HS-27A (cell line): ENCODE data around the gene SNX21.
A peak's percentile ranks its signal among the peaks of the same experiment; 100 is the strongest.
"Not testable (repeated sequence)": the region's sequence is repeated elsewhere in the genome, so short reads cannot be mapped to it uniquely, and the experiment has no call there.

Experiments
- DNase-seq: peaks from one replicate; pipeline ENCODE4 v3.0.0-alpha.2; 2012; ENCODE audit warnings: low read depth, missing footprints

Gene SNX21, protein sequence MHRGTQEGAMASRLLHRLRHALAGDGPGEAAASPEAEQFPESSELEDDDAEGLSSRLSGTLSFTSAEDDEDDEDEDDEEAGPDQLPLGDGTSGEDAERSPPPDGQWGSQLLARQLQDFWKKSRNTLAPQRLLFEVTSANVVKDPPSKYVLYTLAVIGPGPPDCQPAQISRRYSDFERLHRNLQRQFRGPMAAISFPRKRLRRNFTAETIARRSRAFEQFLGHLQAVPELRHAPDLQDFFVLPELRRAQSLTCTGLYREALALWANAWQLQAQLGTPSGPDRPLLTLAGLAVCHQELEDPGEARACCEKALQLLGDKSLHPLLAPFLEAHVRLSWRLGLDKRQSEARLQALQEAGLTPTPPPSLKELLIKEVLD

DNA sequence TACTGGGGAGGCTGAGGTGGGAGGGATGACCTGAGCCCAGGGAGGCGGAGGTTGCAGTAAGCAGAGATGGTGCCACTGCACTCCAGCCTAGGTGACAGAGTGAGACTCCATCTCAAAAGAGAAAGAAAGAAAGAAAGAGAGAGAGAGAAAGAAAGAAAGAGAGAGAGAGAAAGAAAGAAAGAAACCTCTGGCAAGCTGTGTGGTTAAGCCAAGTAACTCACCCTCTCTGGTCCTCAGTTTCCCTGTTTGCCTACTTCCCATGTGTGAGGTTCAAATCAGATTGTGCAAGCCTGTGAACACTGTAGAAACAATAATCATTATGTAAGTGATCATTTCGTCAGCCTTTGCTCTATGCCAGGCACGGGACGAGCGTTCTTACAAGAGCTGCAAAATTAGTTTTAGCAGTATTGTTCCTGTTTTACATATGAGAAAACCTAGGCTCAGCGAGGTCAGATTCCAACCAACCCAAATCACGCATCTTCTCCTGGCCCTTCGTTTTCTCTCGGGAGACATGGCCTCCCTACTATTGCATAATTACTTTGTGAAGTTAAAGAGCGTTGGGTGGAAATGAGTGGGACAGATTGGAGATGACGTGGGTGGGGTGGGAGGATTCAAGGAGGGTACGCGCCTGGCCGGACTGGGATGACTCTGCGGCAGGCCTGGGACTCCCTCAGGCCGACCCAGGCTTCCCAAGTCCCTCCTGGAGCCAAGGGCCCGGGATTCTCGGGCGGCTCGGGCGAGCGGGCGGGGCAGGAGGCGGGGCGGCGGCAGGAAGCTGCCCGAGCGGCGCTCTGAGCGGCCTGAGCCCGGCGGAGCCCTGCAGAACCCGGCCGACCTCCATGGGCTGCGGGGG, at the start of gene SNX21:
SNX21 (plus strand) TSS at position 770 of the 853 bp plus-strand sequence. CDS start 121 bp downstream, outside the sequence.
- peak; percentile 70 for DNase-seq

DNA sequence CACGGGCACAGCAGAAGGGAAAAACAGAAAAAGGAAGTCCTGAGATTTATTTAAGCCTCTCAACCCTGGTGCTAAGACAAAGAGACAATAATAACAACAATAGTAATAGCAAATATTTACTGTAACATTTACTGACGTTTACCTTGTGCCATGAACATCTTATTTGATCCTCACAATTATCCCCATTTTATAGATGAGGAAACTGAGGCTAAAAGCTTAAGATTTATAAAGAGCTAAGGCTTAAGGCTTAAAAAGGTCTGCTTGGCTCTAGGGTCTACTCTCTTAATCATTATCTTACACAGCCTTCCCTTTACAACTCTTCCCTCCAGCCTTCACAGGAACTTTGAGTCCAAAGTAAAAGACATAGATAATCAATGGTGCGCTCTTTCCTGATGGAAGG, 45.2 kb upstream of the SNX21 start:
- DNase-seq, result no peak

DNA sequence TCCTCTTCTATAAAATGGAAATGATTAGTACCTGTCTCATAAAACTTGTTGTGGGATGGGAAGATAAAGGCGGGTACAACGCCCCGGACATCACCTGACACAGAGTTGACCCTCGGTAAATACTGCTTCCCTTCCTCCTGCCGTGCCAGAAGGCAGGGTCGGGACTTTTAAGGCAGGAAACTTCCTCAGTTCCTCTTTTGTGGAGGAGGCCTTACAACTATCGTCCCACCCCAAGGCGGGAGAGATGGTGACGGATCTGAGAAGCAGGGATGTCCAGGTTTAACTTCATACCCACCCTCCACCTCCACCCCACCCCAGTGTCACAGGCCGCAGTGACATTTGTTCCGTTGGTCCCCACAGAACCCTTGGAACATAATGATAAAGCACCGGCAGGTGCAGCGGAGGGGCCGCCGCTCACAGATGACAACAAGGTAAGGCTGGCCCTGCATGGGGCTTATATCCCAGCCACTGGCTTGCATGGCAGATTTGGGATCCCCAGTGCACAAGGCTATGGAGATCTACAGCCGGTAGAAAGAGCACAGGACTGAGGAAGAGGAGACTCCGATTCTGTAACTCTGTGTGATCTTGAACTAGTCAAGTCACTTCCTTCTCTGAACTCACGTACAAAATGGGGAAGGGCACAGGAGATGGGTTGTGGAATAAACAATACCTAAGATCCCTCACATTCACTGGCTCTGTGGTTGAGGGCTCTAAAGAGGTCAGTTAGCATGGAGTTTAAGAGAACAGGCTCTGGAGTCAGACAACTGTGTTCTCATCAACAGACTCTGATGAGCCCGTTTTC, 41.1 kb upstream of the SNX21 start:
- no peak for DNase-seq

DNA sequence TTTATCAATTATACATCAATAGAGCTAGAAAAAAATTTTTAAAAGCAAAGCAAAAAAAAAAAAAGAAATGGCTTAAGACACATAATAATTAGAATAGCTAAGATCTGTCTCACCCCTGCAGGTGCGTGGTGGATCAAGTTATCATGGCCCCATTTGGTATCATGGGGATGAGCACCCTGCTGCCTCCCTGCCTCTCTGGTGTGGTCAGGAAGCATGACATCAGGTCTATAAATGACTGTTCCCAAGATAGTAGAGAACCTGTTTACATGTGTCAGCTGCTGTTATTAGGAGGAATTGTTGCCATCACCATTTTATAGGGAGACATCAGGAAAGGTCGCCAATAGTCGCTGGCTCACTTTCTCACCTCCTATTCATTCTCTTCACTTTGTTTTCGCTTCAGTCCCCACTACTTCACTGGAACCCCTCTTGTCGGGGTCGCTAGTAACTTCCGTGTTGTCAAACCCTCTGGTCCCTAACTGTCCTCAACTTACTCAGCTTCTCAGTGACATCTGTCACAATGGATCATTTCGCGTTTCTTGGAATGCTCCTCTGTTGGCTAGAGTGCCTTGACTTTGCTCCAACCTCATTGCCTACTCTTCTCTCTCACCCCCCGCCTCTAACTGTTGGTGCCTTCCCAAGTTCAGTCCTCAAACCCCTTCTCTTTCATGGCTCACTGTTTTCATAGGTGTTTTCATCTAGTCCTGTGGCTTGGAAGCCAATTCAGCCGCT, 37.1 kb upstream of the SNX21 start:
- no peak for DNase-seq

DNA sequence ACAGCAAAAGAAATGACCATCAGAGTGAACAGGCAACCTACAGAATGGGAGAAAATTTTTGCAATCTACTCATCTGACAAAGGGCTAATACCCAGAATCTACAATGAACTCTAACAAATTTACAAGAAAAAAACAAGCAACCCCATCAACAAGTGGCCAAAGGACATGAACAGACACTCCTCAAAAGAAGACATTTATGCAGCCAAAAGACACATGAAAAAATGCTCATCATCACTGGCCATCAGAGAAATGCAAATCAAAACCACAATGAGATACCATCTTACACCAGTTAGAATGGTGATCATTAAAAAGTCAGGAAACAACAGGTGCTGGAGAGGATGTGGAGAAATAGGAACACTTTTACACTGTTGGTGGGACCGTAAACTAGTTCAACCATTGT, 36.1 kb upstream of the SNX21 start:
- not testable (repeated sequence) for DNase-seq

DNA sequence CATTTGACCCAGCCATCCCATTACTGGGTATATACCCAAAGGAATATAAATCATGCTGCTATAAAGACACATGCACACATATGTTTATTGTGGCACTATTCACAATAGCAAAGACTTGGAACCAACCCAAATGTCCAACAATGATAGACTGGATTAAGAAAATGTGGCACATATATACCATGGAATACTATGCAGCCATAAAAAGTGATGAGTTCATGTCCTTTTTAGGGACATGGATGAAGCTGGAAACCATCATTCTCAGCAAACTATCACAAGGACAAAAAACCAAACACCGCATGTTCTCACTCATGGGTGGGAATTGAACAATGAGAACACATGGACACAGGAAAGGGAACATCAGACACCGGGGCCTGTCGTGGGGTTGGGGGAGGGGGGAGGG, 35.6 kb upstream of the SNX21 start:
- not testable (repeated sequence) for DNase-seq

DNA sequence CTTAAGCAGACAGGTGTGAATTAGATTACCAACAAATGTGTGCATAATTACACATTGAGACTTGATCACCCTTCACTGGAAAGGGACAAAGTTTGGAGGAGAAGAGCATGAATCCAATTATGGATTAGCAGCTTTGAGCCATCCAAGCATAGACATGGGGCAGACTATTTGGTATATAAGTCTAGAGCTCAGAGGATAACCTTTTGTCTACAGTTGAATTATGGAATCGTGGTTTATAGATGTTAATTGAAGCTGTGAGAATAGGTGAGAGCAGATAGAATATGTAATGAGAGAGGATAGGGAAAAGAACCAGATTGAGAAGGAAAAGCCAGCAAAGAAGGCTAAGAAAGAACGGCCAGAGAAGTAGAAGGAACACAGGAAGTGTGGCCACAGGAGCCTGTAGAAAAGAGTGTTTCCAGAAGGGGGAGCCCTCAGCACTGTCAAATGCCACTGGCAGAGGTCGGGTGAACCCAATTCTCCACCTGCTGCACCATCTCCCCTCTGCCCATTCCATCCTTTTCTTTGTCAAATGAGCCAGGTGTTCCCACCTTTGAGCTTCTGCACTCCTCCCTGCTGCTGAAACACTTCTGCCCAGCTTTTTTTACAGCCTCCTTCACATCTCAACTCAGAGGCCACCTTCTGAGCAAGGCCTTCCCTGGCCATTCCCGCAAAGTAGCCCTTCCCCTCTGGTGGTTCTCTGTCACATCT, 34.5 kb upstream of the SNX21 start:
- no peak for DNase-seq

DNA sequence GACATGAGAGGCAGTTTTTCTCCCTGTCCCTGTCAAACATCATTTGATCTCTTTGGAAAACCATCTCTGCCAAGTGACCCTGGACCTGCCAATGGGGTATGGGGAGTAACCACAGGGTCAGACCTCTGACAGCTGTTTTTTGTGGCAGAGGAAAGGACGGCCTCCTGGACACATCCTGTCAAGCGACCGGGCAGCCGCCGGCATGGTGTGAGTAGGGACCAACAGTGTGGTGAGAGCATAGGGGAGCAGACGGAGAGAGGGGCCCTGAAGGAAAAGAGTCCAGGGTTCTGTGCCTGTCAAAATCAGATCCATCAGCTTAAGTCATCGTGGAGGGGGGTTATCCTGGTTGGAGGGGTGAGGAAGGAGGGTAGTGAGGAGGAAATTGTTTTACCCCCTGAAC, 31.7 kb upstream of the SNX21 start:
- no peak for DNase-seq

DNA sequence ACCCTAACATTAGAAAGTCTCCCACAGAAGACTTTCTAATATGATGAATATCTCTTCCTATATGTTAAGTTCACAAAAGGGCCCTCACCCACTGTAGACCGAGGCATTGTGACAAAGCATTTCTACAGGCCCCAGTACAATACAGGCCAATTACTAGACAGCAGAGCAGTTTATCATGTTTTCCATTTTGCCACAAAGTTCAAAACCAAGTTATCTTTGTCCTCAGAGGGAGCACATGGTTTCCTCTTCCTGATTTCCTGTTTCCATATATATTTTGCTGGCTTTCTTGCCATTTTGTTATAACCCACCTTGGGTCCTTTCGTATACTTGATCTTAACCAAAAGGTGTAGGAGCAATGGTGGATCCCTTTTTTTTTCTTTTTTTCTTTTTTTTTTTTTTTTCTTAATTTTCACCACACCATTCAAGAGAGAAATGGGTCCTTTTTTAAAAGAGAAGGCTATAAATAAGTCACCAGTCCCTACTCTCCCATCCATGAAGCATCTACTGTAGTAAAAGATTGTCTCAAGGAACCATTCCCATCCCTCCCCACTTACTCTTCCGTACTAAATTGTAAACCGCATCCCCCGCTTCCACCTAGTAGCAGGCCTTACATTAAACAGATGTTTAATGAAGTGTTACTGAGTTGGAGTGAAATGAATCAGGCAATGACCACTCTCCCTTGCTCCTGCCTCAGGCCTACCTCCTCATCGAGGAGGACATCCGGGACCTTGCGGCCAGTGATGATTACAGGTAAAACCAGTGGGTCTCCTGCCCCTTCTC, 23.2 kb upstream of the SNX21 start:
- no peak for DNase-seq

DNA sequence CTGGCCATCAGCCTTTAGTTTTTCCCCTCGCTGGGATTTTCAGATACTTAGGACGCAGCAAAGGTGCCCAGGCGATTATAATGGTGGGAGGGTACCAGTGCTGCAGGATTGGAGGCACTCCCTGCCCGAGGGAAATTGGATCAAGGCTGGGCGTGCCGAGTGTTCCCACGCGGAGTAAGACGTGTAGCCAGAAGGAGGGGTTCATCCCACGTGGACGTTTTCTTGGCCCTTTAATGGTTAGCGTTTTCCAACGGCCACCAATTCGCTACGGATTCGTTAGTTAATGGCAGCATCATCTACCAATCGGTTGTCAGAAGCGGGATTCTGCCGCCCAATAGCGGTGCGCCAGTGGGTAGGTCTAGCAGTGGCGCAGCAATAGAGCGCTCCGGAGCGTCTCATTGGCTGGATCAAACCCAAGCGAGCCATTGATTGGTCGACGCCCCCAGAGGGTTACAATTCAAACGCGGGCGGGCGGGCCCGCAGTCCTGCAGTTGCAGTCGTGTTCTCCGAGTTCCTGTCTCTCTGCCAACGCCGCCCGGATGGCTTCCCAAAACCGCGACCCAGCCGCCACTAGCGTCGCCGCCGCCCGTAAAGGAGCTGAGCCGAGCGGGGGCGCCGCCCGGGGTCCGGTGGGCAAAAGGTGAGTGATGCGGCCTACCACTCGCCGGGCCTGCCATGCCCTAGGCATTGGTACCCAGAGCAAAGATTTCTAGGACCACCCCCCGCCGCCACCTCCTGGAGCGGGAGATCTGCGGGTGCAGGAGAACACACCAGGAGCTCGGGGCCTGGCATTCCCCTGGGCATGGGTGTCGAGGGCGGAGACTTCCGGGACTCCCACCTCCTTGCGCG, 21.2 kb upstream of the SNX21 start, which contains the start of gene UBE2C:
UBE2C (plus strand) TSS at position 488 of the 849 bp plus-strand sequence; CDS start at position 540, 52 bp downstream.
- DNase-seq, result peak; percentile 99

DNA sequence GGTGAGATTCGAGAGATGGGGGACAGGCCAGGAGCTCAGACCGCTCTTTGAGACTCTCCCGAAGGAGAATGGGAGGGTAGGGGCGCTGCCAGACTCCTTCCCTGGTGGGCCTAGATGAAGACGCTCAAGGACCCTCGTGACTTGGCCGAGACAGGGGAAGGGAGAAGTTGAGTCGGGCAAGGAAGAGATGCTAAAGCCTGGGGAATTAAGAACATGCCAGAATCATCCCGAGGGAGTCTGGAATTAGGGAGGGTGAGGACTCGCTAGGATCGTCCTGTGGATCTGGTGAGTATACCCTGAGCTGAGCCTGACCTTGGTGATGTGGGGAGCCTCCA, 20.6 kb upstream of the SNX21 start:
- no peak for DNase-seq

DNA sequence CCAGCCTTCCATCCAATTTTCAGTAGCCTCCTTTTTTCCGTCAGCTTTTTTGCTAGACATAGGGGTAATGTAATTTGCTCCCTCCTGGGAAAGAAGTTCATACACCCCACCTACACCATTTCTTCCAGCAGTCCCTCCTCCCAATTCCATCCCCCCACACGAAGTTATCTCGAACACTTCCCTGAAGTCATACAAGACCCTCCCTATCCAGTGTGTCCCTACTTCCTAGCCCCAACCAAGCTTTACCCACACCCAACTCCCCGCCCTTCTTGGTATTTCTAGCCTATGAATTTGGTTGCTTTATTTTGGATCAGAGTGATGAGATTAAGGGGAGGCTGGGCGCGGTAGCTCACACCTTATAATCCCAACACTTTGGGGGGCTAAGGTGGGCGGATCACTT, 20.1 kb upstream of the SNX21 start:
- DNase-seq, result no peak

DNA sequence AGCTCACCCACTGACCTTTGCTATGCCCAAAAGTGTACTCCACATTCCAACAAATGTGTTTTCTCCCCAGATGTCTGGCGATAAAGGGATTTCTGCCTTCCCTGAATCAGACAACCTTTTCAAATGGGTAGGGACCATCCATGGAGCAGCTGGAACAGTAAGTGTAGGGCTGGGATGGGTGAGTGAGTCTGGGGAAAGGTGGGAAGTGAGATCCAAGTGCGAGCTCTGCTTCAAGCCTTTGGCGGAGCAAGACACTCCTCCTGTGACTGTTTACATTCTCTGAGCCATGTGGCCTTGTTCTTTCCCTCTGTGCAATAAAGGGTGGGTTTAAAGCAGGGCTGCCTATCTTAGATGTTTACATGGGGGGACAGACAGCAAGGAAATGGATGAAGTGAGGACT, 19.3 kb upstream of the SNX21 start:
- no peak for DNase-seq

DNA sequence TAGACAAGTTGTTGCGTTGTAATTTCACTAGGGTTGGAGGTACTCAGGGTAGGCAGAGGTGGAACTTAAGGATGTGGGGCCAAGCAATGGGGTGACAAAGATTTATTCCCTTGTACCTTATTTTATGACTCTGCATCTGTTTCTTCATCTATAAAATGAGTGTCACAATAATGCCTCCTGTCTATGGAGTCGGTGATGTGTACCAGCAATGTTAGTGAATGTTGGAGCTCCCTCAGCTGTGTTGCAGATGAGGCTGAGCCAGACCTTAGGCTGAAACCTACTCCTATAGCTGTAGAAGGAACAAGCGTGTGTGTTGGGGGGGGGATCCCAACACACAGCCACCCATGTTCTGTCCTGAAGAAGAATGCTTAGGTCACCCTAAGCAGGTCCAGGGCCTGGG, 16.6 kb upstream of the SNX21 start:
- DNase-seq, result no peak

DNA sequence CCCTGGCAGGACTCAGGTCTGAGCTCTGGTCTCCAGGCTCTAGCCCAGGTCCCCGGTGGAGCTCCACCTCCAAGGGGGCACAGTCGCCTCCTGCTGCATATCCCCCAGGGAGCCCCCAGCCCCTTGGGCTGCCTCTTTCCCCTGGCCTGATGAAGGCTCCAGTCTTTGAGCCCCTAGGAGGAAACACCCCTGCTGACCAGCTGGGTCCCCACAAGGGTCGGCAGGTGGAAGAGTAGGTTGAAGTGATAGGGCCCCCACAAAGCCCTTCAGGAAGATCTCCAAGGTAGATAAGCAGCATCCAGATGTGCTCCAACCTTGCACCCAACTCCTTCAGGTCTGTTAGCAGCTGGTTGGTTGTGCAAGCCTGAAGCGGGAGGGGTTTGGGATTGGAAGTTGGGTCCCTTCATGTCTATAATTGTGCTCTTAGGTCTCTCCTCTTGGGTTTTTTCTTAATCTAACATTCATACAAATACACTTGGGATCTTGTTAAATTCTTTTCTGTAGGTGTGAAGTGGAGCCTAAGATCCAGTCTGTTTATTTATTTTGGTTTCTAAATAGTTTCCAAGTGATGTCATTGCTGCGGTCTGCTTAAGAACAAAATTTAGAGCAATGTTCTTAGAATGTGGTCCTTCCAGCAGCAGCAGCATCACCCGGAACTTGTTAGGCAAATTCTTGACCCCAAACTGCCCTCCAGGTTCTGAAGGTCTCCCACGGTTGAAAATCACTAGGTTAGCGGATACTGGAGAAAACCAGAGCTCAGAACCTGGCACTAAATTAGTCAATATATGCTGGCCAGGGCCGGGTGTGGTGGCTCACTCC, 16.0 kb upstream of the SNX21 start:
- DNase-seq, result peak; percentile 65

DNA sequence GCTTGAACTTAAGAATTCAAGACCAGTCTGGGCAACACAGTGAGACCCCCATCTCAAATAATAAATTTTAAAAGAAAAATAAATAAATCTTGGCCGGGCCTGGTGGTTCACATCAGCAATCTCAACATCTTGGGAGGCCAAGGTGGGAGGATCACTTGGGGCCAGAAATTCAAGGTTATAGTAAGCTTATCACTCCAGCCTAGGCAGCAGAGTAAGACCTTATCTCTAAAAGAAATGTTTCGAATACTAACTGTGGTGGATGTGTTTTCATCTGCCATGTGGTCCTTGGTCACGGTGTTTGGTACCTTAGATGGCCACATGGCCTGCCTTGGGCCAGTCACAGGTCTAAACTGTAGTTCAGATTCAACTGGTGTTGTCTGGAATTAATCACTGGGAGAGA, 15.4 kb upstream of the SNX21 start:
- DNase-seq, result no peak

DNA sequence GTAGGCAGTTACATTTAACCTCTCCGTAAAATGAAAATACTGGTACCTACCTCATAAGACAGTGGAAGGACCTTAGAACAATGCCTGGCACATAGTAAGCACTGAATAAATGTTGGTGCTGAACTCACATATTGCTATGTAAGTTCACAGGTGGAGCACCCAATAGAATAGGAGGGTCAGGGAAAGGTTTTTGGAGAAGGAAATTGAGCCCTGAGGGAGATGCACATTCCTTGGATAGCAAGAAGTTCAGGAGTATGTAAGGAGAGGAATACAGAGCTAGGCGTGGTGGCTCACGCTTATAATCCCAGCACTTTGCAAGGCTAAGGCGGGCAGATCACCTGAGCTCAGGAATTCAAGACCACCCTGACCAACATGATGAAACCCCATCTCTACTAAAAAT, 14.1 kb upstream of the SNX21 start:
- no peak for DNase-seq

DNA sequence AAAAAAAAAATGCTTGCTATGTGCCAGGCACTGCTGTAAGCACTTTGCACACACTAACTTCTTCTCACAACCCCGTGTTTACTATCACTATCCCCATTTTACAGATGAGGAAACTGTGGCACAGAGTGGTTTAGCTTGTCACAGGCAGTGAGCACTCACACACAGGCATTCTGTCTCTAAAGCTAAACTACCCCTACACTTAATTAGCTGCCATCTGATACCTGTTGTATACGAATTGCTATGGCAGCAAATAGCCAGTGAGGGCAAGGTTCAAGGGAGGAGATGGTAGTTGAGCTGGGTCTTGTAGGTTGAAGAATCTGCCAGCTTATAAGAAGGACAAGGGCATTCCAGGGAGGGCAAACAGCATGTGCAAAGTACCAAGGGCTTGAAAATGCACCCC, 11.7 kb upstream of the SNX21 start:
- DNase-seq, result no peak
